Measurements from ENCODE around the gene EP400. TPM values are rescaled to one million over a fixed set of nuclear protein-coding genes. Genes with fewer than 3 reads are reported as not detected.
A peak's percentile ranks its signal among the peaks of the same experiment; 100 is the strongest.

Gene EP400
- total RNA-seq, 6 experiments from 2014 or later = 10.9 to 16.3 (median 13.3) TPM

DNA sequence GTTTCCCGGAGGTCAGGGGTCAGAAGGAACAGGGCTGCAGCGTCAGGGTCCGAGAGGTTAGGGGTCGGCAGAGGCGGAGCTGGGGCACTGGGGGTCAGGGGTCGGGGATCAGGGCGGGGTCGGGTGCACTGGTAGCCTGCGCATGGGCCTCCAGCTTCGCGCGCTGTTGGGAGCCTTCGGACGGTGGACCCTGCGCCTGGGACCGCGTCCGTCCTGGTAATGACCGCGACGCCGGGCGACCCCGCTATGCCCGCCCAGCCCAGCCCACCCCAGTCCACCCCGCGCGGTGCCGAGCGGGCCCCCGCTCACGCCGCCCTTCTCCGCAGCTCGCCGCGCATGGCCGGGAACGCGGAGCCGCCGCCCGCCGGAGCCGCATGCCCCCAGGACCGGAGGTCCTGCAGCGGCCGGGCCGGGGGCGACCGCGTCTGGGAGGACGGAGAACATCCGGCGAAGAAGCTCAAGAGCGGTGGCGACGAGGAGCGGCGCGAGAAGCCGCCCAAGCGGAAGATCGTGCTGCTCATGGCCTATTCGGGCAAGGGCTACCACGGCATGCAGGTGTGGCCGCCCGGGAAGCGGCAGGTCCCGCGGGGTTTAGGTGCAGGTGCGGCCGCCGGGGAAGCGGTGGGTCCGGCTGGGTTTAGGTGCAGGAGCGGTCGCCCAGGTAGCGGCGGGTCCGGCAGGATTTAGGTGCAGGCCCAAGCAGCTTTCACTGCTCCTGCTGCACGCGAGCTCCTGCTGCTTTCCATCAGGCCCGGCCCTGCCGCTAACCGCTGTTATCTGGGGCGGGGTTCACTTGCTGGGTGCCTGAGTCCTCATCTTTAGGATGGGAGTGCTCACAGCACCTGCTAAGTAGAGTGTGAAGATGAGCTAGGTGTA lies 19.9 kb upstream of the EP400 start:
- Histone ChIP-seq H3K4me1 (peaks cover 0 to 8% (median 0%) of the 10 kb centered on the region in 4 donors), H3K27ac (no peak overlapping the region), H3K4me3 (peak overlapping the region; percentile 80 to 87 (median 85)), H3K27me3 (no peaks in the 10 kb centered on the region), H3K9me3 (no peaks in the 10 kb centered on the region), H3K36me3 (peaks cover 0 to 26% (median 15%) of the 10 kb centered on the region in 4 donors)
- WGBS (ENCODE audit: insufficient coverage, low coverage, low lambda C conversion rate, missing lambda C conversion rate) = 1% methylated on average over 15 of the region's 87 CpGs
- DNase-seq (peak in 1 of 3 donors; percentile 49), ATAC-seq (peak; percentile 2 to 21 (median 6))
- intact Hi-C loops (cut with DNase I) = loop anchor here in 1 of 2 donors (10.0 kb wide), 1 partner anchor 75 kb away; no protein-coding TSS in a partner anchor
- TF ChIP-seq, protein P1, sequence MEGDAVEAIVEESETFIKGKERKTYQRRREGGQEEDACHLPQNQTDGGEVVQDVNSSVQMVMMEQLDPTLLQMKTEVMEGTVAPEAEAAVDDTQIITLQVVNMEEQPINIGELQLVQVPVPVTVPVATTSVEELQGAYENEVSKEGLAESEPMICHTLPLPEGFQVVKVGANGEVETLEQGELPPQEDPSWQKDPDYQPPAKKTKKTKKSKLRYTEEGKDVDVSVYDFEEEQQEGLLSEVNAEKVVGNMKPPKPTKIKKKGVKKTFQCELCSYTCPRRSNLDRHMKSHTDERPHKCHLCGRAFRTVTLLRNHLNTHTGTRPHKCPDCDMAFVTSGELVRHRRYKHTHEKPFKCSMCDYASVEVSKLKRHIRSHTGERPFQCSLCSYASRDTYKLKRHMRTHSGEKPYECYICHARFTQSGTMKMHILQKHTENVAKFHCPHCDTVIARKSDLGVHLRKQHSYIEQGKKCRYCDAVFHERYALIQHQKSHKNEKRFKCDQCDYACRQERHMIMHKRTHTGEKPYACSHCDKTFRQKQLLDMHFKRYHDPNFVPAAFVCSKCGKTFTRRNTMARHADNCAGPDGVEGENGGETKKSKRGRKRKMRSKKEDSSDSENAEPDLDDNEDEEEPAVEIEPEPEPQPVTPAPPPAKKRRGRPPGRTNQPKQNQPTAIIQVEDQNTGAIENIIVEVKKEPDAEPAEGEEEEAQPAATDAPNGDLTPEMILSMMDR (IDR thresholded peaks at IDR 0.05) = no peak
- TF ChIP-seq POLR2A (IDR thresholded peaks at IDR 0.05) = no peak

DNA sequence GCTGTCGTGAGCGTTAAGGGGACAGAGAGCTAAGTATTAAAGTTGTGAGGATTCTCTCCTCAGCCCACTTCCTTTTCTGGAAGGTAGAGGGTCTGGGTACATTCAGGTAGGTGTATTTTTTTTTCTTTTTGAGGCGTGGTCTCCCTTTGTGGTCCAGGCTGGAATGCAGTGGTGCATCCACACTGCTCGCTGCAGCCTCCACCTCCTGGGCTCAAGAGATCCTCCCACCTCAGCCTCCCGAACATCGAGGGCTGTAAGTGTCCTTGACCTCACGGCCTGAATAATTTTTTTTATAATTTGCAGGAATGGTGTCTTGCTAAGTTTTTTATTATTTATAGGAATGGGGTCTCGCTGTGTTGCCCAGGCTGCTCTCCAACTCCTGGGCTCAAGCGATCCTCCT lies 19.2 kb upstream of the EP400 start:
- peaks cover 0 to 8% (median 0%) of the 10 kb centered on the region in 4 donors for H3K4me1 ChIP-seq
- H3K9me3 ChIP-seq = no peaks in the 10 kb centered on the region
- H3K4me3 ChIP-seq = peak overlapping the region; percentile 80 to 87 (median 85)
- peaks cover 0 to 26% (median 15%) of the 10 kb centered on the region in 4 donors for H3K36me3 ChIP-seq
- DNase-seq (no peak), ATAC-seq (no peak)
- H3K27ac ChIP-seq = no peak overlapping the region
- WGBS (ENCODE audit: insufficient coverage, low coverage, low lambda C conversion rate, missing lambda C conversion rate) = 59% methylated on average over 6 of the region's 9 CpGs
- intact Hi-C loops (cut with DNase I) = loop anchor here in 1 of 2 donors (10.0 kb wide), 1 partner anchor 76 kb away; no protein-coding TSS in a partner anchor
- H3K27me3 ChIP-seq = no peaks in the 10 kb centered on the region
- TF ChIP-seq, protein P1 (IDR thresholded peaks at IDR 0.05) = no peak
- TF ChIP-seq POLR2A (IDR thresholded peaks at IDR 0.05) = no peak

DNA sequence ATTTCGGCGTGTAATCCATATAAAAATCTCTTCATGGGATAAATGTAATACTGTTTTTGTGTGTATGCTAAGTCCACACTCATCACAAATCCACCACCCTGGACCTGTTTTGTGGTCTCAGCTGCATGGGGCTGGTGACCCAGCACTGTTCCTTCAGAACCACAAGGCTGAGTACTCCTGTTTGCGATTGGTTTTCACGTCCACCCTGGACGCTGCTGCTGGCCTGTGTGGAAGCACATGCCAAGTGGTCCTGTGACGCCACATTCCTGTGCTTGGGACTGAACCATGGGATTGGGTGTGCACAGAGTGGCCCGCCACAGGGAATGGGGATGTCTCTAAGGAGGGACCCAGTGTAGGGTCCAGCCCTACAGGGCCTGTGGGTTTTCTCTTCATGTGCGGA lies 16.4 kb upstream of the EP400 start:
- intact Hi-C loops (cut with DNase I) = loop anchor here in 1 of 2 donors (10.0 kb wide), 1 partner anchor 79 kb away; no protein-coding TSS in a partner anchor
- DNase-seq (peak in 1 of 3 donors; percentile 5), ATAC-seq (no peak)
- Histone ChIP-seq H3K36me3 (peaks cover 0 to 26% (median 15%) of the 10 kb centered on the region in 4 donors), H3K27ac (no peak overlapping the region), H3K4me3 (no peak overlapping the region), H3K4me1 (peaks cover 0 to 8% (median 0%) of the 10 kb centered on the region in 4 donors), H3K9me3 (no peaks in the 10 kb centered on the region), H3K27me3 (no peaks in the 10 kb centered on the region)
- WGBS (ENCODE audit: insufficient coverage, low coverage, low lambda C conversion rate, missing lambda C conversion rate) = 100% methylated on average over 4 of the region's 8 CpGs
- no peak for TF ChIP-seq POLR2A (IDR thresholded peaks at IDR 0.05)
- TF ChIP-seq, protein P1 (IDR thresholded peaks at IDR 0.05) = no peak

DNA sequence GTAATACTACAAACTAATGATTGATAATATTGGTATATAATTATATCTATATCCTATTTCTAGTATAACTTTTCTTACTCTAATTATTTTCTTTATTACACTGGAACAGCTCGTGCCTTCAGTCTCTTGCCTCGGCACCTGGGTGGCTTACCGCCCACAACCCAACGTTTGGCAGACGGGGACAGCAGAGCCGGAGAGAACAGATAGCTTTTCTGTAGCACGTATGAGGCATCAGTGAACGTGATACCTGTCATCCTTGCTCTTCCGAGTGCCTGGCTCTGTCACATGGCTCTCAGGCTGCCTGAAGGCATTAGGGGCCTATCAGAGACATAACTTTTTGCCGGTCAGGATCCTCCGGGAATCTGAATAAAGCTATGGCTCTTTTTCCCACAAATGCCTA lies 15.2 kb upstream of the EP400 start:
- Histone ChIP-seq H3K36me3 (peaks cover 0 to 29% (median 16%) of the 10 kb centered on the region in 4 donors), H3K27ac (no peak overlapping the region), H3K27me3 (no peaks in the 10 kb centered on the region), H3K4me3 (no peak overlapping the region), H3K9me3 (no peaks in the 10 kb centered on the region), H3K4me1 (peaks cover 0 to 8% (median 0%) of the 10 kb centered on the region in 4 donors)
- ATAC-seq (no peak), DNase-seq (peak in 1 of 3 donors; percentile 7)
- TF ChIP-seq, protein P1 (IDR thresholded peaks at IDR 0.05) = no peak
- TF ChIP-seq POLR2A (IDR thresholded peaks at IDR 0.05) = no peak
- intact Hi-C loops (cut with DNase I) = loop anchor here in 1 of 2 donors (10.0 kb wide), 1 partner anchor 80 kb away; no protein-coding TSS in a partner anchor
- 93% methylated on average over 11 of the region's 11 CpGs for WGBS (ENCODE audit: insufficient coverage, low coverage, low lambda C conversion rate, missing lambda C conversion rate)
